HG03342 (cell line): ENCODE results near the gene SRSF7.
"Not testable (repeated sequence)": the region's sequence is repeated elsewhere in the genome, so short reads cannot be mapped to it uniquely, and the experiment has no call there.

Experiments used
- ATAC-seq: cut with Tn5 transposase; IDR thresholded peaks from one replicate; pipeline ENCODE4 v1.9.1; 2021; ENCODE audit warnings: mild to moderate bottlenecking, moderate library complexity; ENCODE audit not compliant: unreplicated experiment

Gene SRSF7

DNA sequence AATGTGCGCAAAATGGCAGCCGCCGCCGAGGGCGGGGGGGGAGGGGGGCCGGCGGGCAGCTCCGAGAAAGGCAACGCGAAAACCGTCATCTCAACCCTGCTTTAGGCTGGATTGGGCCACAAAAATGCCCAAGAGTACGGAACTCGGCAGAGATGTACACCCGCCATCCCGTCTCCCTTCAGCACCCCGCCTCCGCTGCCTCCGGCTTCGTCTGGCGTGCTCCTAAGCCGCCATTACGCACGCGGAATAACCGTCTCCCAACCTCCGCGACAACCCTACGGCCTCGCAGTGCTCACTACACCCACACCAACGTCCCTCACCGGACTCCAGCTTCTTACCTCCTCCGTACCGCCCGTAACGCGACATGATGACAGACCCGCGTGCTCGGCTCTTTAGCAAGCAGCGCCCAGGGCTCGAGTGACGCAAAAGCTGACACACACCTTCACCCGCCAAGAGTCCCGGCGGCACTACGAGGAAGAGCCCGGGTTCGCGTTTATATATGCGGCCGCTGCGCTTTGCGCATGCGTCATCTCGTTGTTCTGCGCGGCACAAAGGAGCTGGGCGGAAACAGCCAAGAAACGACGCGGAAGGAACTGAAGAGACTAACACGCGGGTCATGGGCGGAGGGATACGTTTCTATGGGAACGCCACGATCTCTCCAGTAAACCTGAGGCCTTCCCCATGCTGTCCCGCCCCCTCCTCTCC lies at the start of gene SRSF7:
Gene SRSF7, minus strand, starts transcription at position 471 of the 705 bp plus-strand sequence. Its CDS starts 105 bp downstream, at position 366.
- peak; percentile 75 for ATAC-seq

DNA sequence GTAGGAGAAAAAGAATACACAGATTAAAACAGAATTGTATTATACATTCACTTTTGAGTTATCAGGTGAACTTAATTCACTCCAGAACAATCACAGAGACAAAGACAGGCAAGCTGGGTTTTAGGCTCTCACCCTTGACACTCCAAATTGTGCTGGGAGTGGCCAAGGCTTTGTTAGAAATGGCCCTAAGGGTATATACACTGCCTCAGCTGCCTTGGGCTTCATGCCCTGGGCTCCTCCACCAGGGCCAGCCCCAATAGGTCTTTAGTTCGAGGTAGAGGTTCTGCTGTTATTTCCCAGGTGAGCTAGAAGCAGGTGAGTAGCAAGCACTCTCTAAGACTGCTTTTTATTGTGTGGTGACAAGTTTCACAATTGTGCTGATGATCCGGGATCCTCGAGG lies 46.8 kb upstream of the SRSF7 start:
- ATAC-seq = no peak

DNA sequence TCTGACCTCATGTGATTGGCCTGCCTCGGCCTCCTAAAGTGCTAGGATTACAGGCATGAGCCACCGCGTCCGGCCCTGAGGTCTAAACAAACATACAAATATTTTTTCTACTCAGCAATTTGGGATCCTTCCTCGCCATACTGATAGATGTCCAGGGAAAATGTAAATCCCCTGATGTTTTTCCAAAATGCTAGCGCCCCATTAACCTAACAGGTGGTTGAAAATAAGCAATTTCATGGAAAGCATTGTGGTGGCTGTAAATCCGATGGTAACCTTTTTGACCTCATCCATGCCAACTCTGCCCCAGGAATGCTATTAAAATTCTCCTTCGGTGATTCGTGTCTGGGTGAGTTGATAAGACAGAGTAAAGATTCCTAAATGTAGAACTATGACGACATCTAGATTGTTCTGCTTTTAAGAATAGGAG lies 46.1 kb upstream of the SRSF7 start:
- ATAC-seq = no peak

- not testable (repeated sequence) for ATAC-seq
Measured at GRCh38 chr2:38795016-38795415, 43.9 kb upstream of the SRSF7 start.

- ATAC-seq = no peak
Measured at GRCh38 chr2:38794235-38794946, 43.2 kb upstream of the SRSF7 start.

GRCh38 chr2:38793511-38793910 lies 42.4 kb upstream of the SRSF7 start:
- no peak for ATAC-seq

DNA sequence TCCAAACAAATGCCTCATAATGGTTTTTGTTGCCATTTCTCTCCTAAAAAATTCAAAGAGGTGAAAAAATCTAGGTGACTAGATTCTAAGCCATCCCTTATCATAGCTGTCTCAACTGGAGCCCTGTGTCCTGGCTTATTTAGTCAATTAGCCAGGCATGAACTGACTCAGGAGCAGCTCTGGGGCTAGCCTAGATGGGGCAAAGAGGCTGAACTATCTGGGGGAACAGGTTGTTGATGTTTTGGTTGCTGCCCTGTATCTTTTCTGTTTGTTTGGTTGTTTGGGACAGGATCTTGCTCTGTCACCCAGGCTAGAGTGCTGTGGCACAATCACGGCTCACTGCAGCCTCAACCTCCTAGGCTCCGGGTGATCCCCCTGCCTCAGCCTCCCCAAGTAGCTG lies 41.6 kb upstream of the SRSF7 start:
- no peak for ATAC-seq

DNA sequence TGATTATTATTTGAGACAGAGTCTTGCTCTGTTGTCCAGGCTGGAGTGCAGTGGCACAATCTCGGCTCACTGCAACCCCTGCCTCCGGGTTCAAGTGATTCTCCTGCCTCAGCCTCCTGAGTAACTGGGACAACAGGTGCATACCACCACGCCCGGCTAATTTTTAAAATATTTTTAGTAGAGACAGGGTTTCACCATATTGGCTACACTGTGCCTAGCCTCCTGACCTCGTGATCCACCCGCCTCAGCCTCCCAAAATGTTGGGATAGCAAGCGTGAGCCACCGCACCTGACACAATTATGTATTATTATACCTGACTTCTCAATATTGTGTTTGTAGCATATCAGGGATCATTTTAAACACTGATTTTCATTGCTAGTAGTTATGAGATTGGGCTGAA lies 41.2 kb upstream of the SRSF7 start:
- ATAC-seq = not testable (repeated sequence)

DNA sequence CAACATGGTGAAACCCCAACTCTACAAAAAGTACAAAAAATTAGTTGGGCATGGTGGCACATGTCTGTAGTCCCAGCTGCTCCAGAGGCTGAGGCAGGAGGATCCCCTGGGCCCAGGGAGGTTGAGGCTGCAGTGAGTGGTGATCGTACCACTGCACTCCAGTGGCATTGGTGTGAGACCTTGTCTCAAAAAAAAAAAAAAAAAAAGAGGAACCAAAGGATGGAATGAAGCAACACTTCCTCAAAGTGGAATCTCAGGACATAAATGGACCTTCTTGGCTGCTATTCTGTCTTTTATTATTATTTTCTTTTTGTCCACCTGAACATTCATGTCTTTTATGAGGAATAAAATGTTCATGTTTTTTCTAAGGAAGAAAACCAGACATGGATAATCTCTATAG lies 40.6 kb upstream of the SRSF7 start:
- no peak for ATAC-seq

DNA sequence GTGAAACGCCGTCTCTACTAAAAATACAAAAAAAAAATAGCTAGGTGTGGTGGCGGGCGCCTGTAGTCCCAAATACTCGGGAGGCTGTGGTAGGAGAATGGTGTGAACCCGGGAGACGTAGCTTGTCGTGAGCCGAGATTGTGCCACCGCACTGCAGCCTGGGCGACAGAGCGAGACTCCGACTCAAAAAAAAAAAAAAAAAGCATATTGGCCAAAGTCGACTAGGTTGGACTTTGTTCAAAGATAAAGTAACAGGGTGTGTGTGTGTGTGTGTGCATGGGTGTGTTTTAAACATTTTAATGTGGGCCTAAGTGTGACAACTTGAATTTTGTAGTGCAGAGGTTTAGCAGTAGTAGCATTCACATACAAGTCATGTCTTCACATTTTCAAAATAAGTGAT lies 38.5 kb upstream of the SRSF7 start:
- no peak for ATAC-seq

DNA sequence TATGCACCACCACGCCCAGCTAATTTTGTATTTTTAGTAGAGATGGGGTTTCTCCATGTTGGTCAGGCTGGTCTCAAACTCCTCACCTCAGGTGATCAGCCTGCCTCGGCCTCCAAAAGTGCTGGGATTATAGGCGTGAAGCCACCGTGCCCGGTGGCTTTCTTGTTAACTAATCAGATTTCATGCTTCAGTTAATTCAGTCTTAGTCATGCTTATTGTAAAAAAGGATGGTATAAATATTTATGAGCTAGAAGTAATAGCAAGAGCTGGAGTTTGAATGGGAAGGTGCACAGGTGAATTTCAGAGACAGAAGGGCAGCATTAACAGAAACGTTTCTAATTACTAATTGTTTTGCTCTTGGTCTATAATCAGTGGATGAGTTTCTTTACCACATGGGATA lies 37.1 kb upstream of the SRSF7 start:
- ATAC-seq = no peak

- ATAC-seq = no peak
Measured at GRCh38 chr2:38783586-38783985, 32.4 kb upstream of the SRSF7 start.

DNA sequence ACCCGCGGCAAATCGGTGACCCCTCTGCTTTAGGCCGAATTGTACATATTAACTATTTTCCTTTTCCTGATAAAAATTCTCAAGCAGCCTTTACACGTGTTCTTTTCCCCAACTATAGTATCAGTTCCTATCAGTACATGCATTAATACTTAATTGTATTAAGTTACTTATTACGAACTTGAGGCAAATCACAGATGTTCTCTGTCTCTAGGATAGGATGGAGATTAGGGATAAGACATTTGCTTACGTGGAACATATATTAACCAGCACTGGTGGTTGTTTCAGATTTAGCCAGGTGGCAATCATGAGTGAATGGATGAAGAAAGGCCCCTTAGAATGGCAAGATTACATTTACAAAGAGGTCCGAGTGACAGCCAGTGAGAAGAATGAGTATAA lies 27.5 kb upstream of the SRSF7 start:
- no peak for ATAC-seq

DNA sequence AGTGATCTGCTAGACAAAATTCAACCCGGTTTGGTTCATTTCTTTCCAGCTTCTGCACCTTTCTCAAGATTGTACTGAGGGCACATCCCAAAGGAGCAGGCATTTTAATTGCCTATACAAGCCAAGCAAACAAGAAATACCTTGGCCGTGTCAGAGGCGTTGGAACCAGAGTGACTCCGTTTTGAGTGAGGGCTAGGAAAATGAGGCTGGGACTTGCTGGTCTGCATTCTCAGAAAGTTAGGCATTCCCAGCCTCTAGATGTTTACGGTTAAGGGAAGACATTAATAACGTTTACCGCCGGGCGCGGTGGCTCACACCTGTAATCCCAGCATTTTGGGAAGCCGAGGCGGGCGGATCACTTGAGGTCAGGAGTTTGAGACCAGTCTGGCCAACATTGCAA lies 25.4 kb upstream of the SRSF7 start:
- no peak for ATAC-seq

- ATAC-seq = no peak
Measured at GRCh38 chr2:38775921-38776225, 24.7 kb upstream of the SRSF7 start.

DNA sequence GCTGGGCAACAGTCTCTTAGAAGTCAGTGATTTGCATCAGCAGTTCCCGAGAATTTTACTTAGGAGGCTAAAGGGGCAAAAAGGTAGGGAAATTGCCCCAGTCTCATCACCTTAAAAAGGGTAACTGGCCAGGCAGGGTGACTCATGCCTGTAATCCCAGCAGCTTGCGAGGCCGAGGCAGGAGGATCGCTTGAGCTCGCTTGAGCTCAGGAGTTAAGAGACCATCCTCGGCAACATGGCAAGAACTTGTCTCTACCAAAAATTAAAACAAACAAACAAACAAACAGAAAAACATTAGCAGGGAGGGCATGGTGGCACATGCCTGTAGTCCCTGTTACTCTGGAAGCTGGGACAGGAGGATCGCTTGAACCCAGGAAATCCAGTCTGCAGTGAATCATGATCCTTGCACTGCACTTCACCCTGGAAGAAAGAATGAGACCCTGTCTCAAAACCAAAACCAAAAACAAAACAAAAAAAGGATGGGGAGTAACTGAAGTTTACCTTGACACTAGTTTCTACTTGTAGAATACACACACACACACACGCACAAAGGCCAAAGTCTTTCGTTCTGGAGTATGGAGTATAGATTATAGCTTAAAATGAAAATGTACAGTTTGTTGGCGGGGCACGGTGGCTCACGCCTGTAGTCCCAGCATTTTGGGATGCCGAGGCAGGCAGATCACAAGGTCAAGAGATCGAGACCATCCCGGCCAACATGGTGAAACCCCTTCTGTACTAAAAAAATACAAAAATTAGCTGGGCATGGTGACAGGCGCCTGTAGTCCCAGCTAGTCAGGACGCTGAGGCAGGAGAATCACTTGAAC lies 24.1 kb upstream of the SRSF7 start:
- no peak for ATAC-seq

DNA sequence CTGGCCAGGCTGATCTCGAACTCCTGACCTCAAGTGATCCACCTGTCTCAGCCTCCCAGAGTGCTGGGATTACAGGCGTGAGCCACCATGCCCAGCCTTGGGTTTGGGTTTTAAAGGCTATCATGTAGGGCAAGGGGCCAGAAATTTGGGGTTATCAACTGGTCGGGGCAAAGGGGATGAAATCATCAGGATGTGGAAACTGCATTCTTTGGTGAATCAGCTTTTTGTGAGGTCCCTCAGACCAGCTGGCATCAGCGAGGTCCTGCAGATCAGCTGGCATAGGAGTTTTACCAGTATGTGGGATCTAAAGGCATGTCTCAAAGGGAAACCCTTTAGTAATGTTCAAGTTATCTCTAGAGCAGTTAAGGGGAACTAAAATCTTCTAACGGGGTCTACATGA lies 20.5 kb upstream of the SRSF7 start:
- no peak for ATAC-seq

DNA sequence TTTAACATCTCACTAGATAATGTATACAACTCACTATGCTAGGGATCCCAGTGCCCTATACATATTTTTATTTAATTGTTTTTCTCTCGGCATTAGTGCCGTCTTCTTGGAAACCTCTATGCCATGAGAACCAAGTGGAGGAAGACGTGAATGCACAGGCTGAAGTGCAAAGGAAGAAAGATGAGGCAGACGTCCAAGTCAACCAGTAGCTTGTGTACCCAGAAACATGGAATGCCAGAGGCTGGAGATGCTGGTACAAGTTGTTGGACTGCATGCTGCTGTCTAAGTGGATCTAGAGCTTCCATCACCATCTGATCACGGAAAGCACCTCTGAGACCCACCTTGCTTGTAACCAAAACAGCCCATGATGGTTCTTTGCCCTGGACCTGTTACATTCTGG lies 14.4 kb upstream of the SRSF7 start:
- ATAC-seq = no peak

- ATAC-seq = no peak
Measured at GRCh38 chr2:38765149-38765548, 14.0 kb upstream of the SRSF7 start.

DNA sequence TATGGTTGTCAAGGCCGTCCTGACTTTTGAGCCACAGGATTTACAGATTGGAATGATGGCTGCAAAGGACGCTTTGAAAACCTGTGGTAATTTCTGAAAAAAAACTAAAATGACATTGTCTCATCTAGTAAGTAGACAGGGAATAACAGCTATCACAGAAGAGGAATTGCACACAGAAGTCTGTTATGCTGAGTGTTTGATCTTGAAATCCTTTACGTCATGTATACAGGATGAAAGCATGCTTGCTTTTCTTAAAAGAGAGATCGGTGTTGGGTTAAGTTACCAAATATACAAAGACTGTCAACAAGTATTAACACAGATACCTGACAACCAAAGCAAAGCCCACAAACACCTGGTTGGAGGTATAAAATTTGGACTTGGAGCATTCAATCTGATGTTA lies 12.6 kb upstream of the SRSF7 start:
- ATAC-seq = no peak

DNA sequence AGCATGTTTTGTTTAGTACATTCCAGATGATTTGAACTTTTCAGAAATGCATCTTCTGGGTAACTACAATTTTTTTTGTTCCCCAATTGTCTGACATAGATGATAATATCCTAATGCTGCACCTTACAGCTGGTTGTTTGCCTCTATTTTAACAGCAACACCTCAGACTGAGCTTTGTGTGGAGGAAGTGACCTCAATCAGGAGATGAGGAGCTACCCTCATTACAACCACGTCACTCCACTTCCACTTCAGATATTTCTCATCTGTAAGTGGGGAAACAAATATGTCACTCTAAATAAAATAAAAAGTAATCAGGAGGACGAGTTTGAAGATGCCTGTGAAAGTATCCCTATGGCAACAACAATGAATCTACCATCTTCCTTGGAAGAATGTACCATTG lies 12.1 kb upstream of the SRSF7 start:
- ATAC-seq = no peak

- not testable (repeated sequence) for ATAC-seq
Measured at GRCh38 chr2:38755891-38756290, 4.7 kb upstream of the SRSF7 start.
